HepG2 (cell line): ENCODE measurements around the gene INTS12. TPM values are rescaled to one million over a fixed set of nuclear protein-coding genes. Genes with fewer than 3 reads are reported as not detected.

Source experiments
- ATAC-seq: fragments of 200-7000 bp; cut with Tn5 transposase; 3 replicates; pipeline ENCODE4 v1.9.1; 2020; ENCODE audit warnings: mild to moderate bottlenecking, moderate library complexity
- BruUV-seq: library from RNA; stranded (reverse); fragments of 400-500 nt; replicated peaks from 2 replicates; lab custom pipeline; 2021; lab: Mats Ljungman, UMichigan
- CTCF ChIA-PET: fragments of 300-600 bp; formaldehyde crosslinking; extraction: SDS; loops from one replicate; lab custom pipeline; 2021; ENCODE audit warnings: low total read pairs, inconsistent platforms, low intra/inter-chr PET ratio; lab: Yijun Ruan, JAX
- POLR2A ChIA-PET: fragments of 350-600 bp; sonication (Branson Sonifier 250); formaldehyde crosslinking; loops from one replicate; lab custom pipeline; 2020; ENCODE audit warnings: antibody characterized with exemption, inconsistent platforms; lab: Yijun Ruan, JAX
- DNase-seq: peaks from one replicate; pipeline ENCODE4 v3.0.0-alpha.2; 2015; ENCODE audit warnings: low spot score
- FAIRE-seq: peaks from 3 replicates; lab custom pipeline; 2011; peaks lifted over from hg19 to GRCh38; lab: Jason Lieb, UNC
- H2AFZ ChIP-seq: one replicate; pipeline ENCODE4 v1.6.1; 2011; ENCODE audit warnings: low read length, inconsistent platforms
- H3K27ac ChIP-seq: fragments of 300-600 bp; 3 replicates; pipeline ENCODE4 v1.8.0; 2011; ENCODE audit warnings: mixed run types, mild to moderate bottlenecking, mixed read lengths, low read length, inconsistent platforms; ENCODE audit not compliant: insufficient read depth; ENCODE audit errors: extremely low read length
- H3K27me3 ChIP-seq, 2 experiments: fragments of 200-600 bp in 1 of 2; 2 replicates in 1 of 2; 3 replicates in 1 of 2; pipeline versions ENCODE4 v1.6.0 to v1.8.0; 2011; ENCODE audit warnings: low read length in 2 of 2, mild to moderate bottlenecking in 2 of 2, moderate library complexity in 2 of 2, inconsistent platforms in 1 of 2; ENCODE audit not compliant: insufficient read depth in 2 of 2, control insufficient read depth in 1 of 2
- H3K36me3 ChIP-seq, 2 experiments: fragments of 200-600 bp in 1 of 2; replicated peaks in 1 of 2; 2 replicates in 1 of 2; 3 replicates in 1 of 2; pipeline versions ENCODE4 v1.5.1 to v1.8.0; 2011; ENCODE audit warnings: low read length in 2 of 2, inconsistent platforms in 1 of 2; ENCODE audit not compliant: insufficient read depth in 2 of 2, control insufficient read depth in 1 of 2
- H3K4me1 ChIP-seq: 2 replicates; pipeline ENCODE4 v1.5.1; 2012; ENCODE audit warnings: low read length, inconsistent platforms; ENCODE audit not compliant: insufficient read depth
- H3K4me2 ChIP-seq: 2 replicates; pipeline ENCODE4 v1.6.0; 2011; ENCODE audit warnings: low read depth, low read length, inconsistent platforms
- H3K4me3 ChIP-seq, 3 experiments: fragments of 200-600 bp in 1 of 3; sonication (generic), shearing (Covaris generic) in 1 of 3; replicated peaks in 1 of 3; 2 replicates each; pipeline ENCODE4 v1.5.1; 2011 to 2016; ENCODE audit warnings: low read length in 3 of 3, inconsistent platforms in 2 of 3, low read depth in 2 of 3, mild to moderate bottlenecking in 2 of 3, control low read depth in 1 of 3, mixed read lengths in 1 of 3; ENCODE audit not compliant: insufficient read depth in 1 of 3
- H3K79me2 ChIP-seq: one replicate; pipeline ENCODE4 v1.6.1; 2011; ENCODE audit warnings: low read length, inconsistent platforms; ENCODE audit not compliant: insufficient read depth
- H3K9ac ChIP-seq: 2 replicates; pipeline ENCODE4 v1.6.0; 2011; ENCODE audit warnings: mild to moderate bottlenecking, low read depth, low read length, inconsistent platforms; ENCODE audit not compliant: insufficient read depth
- H3K9me3 ChIP-seq: 2 replicates; pipeline ENCODE4 v1.5.1; 2012; ENCODE audit warnings: mild to moderate bottlenecking, low read length
- H4K20me1 ChIP-seq: 2 replicates; pipeline ENCODE4 v1.6.0; 2011; ENCODE audit warnings: inconsistent platforms, mild to moderate bottlenecking, low read length, moderate library complexity; ENCODE audit not compliant: insufficient read depth
- ATF3 ChIP-seq: sonication (generic); formaldehyde crosslinking; IDR thresholded peaks from 2 replicates; pipeline ENCODE4 v1.4.0; 2020; ENCODE audit warnings: missing genetic modification reagents
- CBX2 ChIP-seq, 2 experiments: fragments of 200-600 bp in 1 of 2; sonication (generic); formaldehyde crosslinking in 1 of 2; IDR thresholded peaks; 2 replicates each; pipeline versions ENCODE4 v1.7.0 to v1.8.1; 2018 to 2022; ENCODE audit warnings: low read depth in 2 of 2, low read length in 1 of 2, mild to moderate bottlenecking in 1 of 2, missing genetic modification reagents in 1 of 2
- KIAA2018 ChIP-seq: sonication (generic); formaldehyde crosslinking; IDR thresholded peaks from 2 replicates; pipeline ENCODE4 v1.5.0; 2020; ENCODE audit warnings: mild to moderate bottlenecking, missing genetic modification reagents, borderline replicate concordance
- MAFF ChIP-seq: IDR thresholded peaks from 2 replicates; pipeline ENCODE4 v1.6.1; 2011; ENCODE audit warnings: low read depth, low read length, improper control_type of control experiment
- RARG ChIP-seq: sonication (generic); formaldehyde crosslinking; IDR thresholded peaks from 2 replicates; pipeline ENCODE4 v1.4.0; 2020; ENCODE audit warnings: low read depth, mild to moderate bottlenecking, missing genetic modification reagents
- THYN1 ChIP-seq: sonication (generic); formaldehyde crosslinking; IDR thresholded peaks from 2 replicates; pipeline ENCODE4 v1.8.1; 2023; ENCODE audit warnings: low read depth, mild to moderate bottlenecking, moderate library complexity, missing genetic modification reagents, borderline replicate concordance
- ZNF570 ChIP-seq: sonication (generic); formaldehyde crosslinking; IDR thresholded peaks from 2 replicates; pipeline ENCODE4 v1.4.0; 2020; ENCODE audit warnings: mild to moderate bottlenecking, missing genetic modification reagents, borderline replicate concordance
- ZNF704 ChIP-seq: sonication (generic); formaldehyde crosslinking; IDR thresholded peaks from 2 replicates; pipeline ENCODE4 v1.8.1; 2023; ENCODE audit warnings: mild to moderate bottlenecking, inconsistent platforms, moderate library complexity, missing genetic modification reagents, borderline replicate concordance
- ZNF776 ChIP-seq: sonication (generic); formaldehyde crosslinking; IDR thresholded peaks from 2 replicates; pipeline ENCODE4 v1.4.0; 2020; ENCODE audit warnings: mild to moderate bottlenecking, missing genetic modification reagents
- WGBS: methylation state at CpG from one replicate; pipeline ENCODE4 v1.1.6; 2017; ENCODE audit warnings: low lambda C conversion rate; 5-methylcytosine and 5-hydroxymethylcytosine counted together
- in situ Hi-C: cut with HindIII; loops from 2 replicates; pipeline ENCODE4 v1.10.0; 2017; ENCODE audit warnings: low pct_unique_long_range_greater_than_20kb; ENCODE audit not compliant: extremely low pct_ligation_motif_present
- intact Hi-C: fragments of 100-400 bp; cut with micrococcal nuclease; formaldehyde crosslinking; loops from one replicate; pipeline ENCODE4 v1.10.0; 2022; ENCODE audit not compliant: unreplicated experiment
- polyA plus RNA-seq, 8 experiments: library from polyadenylated mRNA; depleted of rRNA in 3 of 8; stranded (reverse) in 7 of 8; unstranded in 1 of 8; fragments of >200 nt; fragmentation: Illumina TruSeq in 4 of 8; extraction: Trizol in 4 of 8; gene quantifications; 2 replicates each; pipeline versions ENCODE4 v1.2.1 to v1.2.3, GENCODE V29; 2011 to 2016; ENCODE audit warnings: low read depth in 4 of 8, missing spikeins in 1 of 8, mixed read lengths in 1 of 8; ENCODE audit not compliant: insufficient read depth in 1 of 8
- total RNA-seq, 5 experiments: library from RNA; depleted of rRNA; stranded (reverse); fragments of >200 nt; fragmentation: Illumina TruSeq; extraction: Trizol; gene quantifications; 2 replicates each; pipeline ENCODE4 v1.2.3, GENCODE V29; 2016; ENCODE audit warnings: low read depth in 1 of 5

INTS12 gene
- total and polyA plus RNA-seq, 2 of the 13 experiments (the other 11 are each of a cell fraction or from before 2014, with no cell fraction given): 20.2 to 21.1 TPM

- Histone ChIP-seq H4K20me1 (no peaks in the 10 kb centered on the region), H2AFZ (no peak overlapping the region), H3K27me3 (peaks cover 0 to 2% of the 10 kb centered on the region in 2 experiments; a peak in 1 of 5 replicates), H3K4me1 (no peaks in the 10 kb centered on the region), H3K9me3 (no peaks in the 10 kb centered on the region), H3K9ac (no peak overlapping the region), H3K4me2 (no peak overlapping the region), H3K27ac (no peak overlapping the region), H3K4me3 (no peak overlapping the region), H3K36me3 (no peaks in the 10 kb centered on the region), H3K79me2 (no peaks in the 10 kb centered on the region)
- ChIA-PET CTCF (no interaction called here), POLR2A (no interaction called here)
- no peak for FAIRE-seq
- WGBS: 5% methylated on average over 3 of the region's 3 CpGs
- DNase-seq: no peak
- no peak for ATAC-seq
- intact Hi-C loops: no loop called here
- in situ Hi-C loops: no loop called here
- no TSS peak for BruUV-seq
- no peak for TF ChIP-seq MAFF
- TF ChIP-seq CBX2 (IDR thresholded peaks at IDR 0.05; ENCODE audit: low read depth, low read length): no peak
- no peak for TF ChIP-seq CBX2 (CRISPR knock-in tag; IDR thresholded peaks at IDR 0.05; ENCODE audit: low read depth)
- no peak for TF ChIP-seq ZNF704 (CRISPR knock-in tag)
- TF ChIP-seq KIAA2018 (CRISPR knock-in tag): no peak
- no peak for TF ChIP-seq ATF3
- TF ChIP-seq ZNF776 (CRISPR knock-in tag): no peak
- no peak for TF ChIP-seq RARG (CRISPR knock-in tag)
- no peak for TF ChIP-seq ZNF570 (CRISPR knock-in tag)
- TF ChIP-seq THYN1 (CRISPR knock-in tag): no peak
These were observed 75.2 kb downstream of the INTS12 start for GRCh38 chr4:105633241-105633640.
